ENCODE measurements around the gene CADPS.

Gene CADPS

DNA sequence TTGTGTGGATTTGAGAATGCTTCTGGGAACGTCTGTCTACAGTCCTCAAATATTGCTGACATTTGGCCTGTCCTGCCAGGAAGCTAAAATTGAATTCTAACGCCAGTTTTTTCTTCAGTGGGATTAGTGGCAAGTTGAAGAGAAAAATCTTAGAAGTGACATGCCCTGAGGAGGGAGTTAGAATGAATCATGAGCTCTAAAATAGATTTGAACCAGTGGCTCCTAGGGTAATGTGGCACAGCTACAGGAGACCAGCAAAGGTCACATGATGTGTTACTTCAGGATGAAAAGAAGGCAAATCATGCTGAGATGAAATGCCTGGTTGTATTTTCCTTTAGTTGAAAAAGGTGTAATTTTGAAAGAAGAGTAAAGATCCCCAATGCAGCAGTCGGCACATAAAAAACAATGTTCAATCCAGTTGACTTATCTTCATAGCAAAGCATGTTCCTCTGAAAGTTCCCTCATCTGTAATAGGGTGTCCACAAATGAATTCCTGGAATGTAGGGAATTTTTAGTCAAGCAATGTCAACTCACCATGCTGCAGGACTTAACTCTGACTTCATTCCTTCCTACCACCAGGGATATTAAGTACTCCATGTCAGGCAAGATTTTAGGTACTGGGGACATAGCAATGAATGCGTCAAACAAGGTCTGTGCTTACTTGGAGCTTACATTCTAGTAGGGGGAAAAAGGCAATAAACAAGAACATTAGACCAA lies 171.6 kb downstream of the CADPS start:
- Histone ChIP-seq H3K4me1 (ENCODE audit: low read depth, poor library complexity, severe bottlenecking) (no peaks in the 10 kb centered on the region), H4K20me1 (ENCODE audit: insufficient read depth) (no peaks in the 10 kb centered on the region), H3K36me3 (ENCODE audit: insufficient read depth) (no peaks in the 10 kb centered on the region), H3K27me3 (ENCODE audit: insufficient read depth, low read depth) (no peaks in the 10 kb centered on the region), H3K27ac (no peak overlapping the region), H2AFZ (ENCODE audit: low read depth) (no peak overlapping the region), H3K79me2 (ENCODE audit: insufficient read depth, low read depth) (no peaks in the 10 kb centered on the region), H3K4me2 (no peak overlapping the region), H3K9ac (no peak overlapping the region), H3K4me3 (IDR thresholded peaks at IDR 0.05; ENCODE audit: insufficient read depth, low read depth, low read length) (no peak overlapping the region)
- TF ChIP-seq, protein P1, sequence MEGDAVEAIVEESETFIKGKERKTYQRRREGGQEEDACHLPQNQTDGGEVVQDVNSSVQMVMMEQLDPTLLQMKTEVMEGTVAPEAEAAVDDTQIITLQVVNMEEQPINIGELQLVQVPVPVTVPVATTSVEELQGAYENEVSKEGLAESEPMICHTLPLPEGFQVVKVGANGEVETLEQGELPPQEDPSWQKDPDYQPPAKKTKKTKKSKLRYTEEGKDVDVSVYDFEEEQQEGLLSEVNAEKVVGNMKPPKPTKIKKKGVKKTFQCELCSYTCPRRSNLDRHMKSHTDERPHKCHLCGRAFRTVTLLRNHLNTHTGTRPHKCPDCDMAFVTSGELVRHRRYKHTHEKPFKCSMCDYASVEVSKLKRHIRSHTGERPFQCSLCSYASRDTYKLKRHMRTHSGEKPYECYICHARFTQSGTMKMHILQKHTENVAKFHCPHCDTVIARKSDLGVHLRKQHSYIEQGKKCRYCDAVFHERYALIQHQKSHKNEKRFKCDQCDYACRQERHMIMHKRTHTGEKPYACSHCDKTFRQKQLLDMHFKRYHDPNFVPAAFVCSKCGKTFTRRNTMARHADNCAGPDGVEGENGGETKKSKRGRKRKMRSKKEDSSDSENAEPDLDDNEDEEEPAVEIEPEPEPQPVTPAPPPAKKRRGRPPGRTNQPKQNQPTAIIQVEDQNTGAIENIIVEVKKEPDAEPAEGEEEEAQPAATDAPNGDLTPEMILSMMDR (conservative IDR thresholded peaks at IDR 0.05; ENCODE audit: low read depth, low read length), result no peak

DNA sequence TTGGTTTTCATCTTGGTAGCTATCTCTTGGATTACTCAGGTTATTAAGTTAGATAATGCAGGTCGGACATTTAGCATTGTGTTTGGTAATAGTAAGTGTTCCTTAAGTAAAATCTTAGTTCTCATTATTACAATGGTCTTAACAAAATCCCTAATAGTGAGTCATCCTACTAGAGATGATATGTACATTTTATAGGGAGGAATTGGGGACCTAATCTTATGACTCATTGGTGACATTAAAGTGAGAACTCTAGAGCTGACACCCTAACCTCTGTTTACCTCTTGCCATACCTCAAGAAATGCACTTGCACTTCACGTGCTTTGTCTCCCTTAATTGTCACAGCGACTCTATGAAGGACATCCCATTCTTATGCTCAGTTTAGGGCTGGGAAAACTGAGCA lies 174.9 kb downstream of the CADPS start:
- Histone ChIP-seq H4K20me1 (ENCODE audit: insufficient read depth) (no peaks in the 10 kb centered on the region), H3K4me2 (no peak overlapping the region), H3K27me3 (ENCODE audit: insufficient read depth, low read depth) (no peaks in the 10 kb centered on the region), H3K9ac (no peak overlapping the region), H2AFZ (ENCODE audit: low read depth) (no peak overlapping the region), H3K4me3 (IDR thresholded peaks at IDR 0.05; ENCODE audit: insufficient read depth, low read depth, low read length) (no peak overlapping the region), H3K27ac (no peak overlapping the region), H3K4me1 (ENCODE audit: low read depth, poor library complexity, severe bottlenecking) (no peaks in the 10 kb centered on the region), H3K36me3 (ENCODE audit: insufficient read depth) (no peaks in the 10 kb centered on the region), H3K79me2 (ENCODE audit: insufficient read depth, low read depth) (no peaks in the 10 kb centered on the region)
- TF ChIP-seq, protein P1 (conservative IDR thresholded peaks at IDR 0.05; ENCODE audit: low read depth, low read length), result no peak

DNA sequence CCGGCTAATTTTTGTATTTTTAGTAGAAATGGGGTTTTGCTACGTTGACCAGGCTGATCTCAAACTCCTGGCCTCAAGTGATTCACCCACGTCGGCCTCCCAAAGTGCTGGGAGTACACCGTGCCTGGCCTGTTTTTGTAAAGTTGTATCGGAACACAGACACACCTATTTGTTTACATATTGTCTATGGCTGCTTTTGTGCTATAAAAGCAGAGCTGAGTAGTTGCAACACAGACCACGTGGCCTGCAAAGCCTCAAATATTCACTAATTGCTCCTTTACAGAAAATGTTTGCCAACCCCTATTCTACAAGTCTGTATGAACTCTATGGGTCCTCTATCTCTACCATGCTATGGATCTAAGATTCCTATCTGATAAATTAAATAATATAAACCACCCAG lies 175.5 kb downstream of the CADPS start:
- Histone ChIP-seq H3K4me3 (IDR thresholded peaks at IDR 0.05; ENCODE audit: insufficient read depth, low read depth, low read length) (no peak overlapping the region), H3K27ac (no peak overlapping the region), H3K36me3 (ENCODE audit: insufficient read depth) (no peaks in the 10 kb centered on the region), H2AFZ (ENCODE audit: low read depth) (no peak overlapping the region), H3K79me2 (ENCODE audit: insufficient read depth, low read depth) (no peaks in the 10 kb centered on the region), H3K4me2 (no peak overlapping the region), H3K4me1 (ENCODE audit: low read depth, poor library complexity, severe bottlenecking) (no peaks in the 10 kb centered on the region), H3K9ac (no peak overlapping the region), H3K27me3 (ENCODE audit: insufficient read depth, low read depth) (no peaks in the 10 kb centered on the region), H4K20me1 (ENCODE audit: insufficient read depth) (no peaks in the 10 kb centered on the region)
- TF ChIP-seq, protein P1 (conservative IDR thresholded peaks at IDR 0.05; ENCODE audit: low read depth, low read length), result no peak

DNA sequence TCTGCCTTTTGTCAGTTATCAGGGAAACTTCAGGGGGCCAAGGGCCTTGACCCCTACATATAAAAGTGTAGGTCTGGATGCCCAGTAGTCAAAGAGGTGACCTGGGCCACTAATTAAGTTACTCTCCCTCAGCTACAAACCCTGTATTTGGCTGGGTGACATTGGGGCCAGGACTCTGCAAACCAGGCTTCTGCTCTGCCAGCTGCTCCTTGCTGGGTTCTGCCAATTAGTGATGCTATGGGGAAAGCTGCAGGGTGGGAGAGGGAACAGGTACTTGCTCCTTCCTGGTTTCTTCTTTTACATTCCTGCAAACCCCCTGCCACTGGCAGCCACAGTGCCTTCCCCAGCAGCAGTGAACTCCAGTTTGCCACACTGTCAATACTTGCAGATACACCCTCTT lies 179.2 kb downstream of the CADPS start:
- no peaks in the 10 kb centered on the region for H3K36me3 ChIP-seq (ENCODE audit: insufficient read depth)
- H3K4me2 ChIP-seq, result no peak overlapping the region
- no peak overlapping the region for H2AFZ ChIP-seq (ENCODE audit: low read depth)
- TF ChIP-seq, protein P1 (conservative IDR thresholded peaks at IDR 0.05; ENCODE audit: low read depth, low read length), result no peak
- H3K4me1 ChIP-seq (ENCODE audit: low read depth, poor library complexity, severe bottlenecking), result no peaks in the 10 kb centered on the region
- no peaks in the 10 kb centered on the region for H3K79me2 ChIP-seq (ENCODE audit: insufficient read depth, low read depth)
- H3K9ac ChIP-seq, result no peak overlapping the region
- H3K27me3 ChIP-seq (ENCODE audit: insufficient read depth, low read depth), result no peaks in the 10 kb centered on the region
- no peak overlapping the region for H3K27ac ChIP-seq
- no peak overlapping the region for H3K4me3 ChIP-seq (IDR thresholded peaks at IDR 0.05; ENCODE audit: insufficient read depth, low read depth, low read length)
- no peaks in the 10 kb centered on the region for H4K20me1 ChIP-seq (ENCODE audit: insufficient read depth)

Data from KMS-11 (cell line).